ENCODE data around the gene NVL.
"Not testable (repeated sequence)": the region's sequence is repeated elsewhere in the genome, so short reads cannot be mapped to it uniquely, and the experiment has no call there.

- not testable (repeated sequence) for TF ChIP-seq POLR2AphosphoS5 (IDR thresholded peaks at IDR 0.05; ENCODE audit: insufficient read depth, low read depth, low read length)
- TF ChIP-seq, protein P1, sequence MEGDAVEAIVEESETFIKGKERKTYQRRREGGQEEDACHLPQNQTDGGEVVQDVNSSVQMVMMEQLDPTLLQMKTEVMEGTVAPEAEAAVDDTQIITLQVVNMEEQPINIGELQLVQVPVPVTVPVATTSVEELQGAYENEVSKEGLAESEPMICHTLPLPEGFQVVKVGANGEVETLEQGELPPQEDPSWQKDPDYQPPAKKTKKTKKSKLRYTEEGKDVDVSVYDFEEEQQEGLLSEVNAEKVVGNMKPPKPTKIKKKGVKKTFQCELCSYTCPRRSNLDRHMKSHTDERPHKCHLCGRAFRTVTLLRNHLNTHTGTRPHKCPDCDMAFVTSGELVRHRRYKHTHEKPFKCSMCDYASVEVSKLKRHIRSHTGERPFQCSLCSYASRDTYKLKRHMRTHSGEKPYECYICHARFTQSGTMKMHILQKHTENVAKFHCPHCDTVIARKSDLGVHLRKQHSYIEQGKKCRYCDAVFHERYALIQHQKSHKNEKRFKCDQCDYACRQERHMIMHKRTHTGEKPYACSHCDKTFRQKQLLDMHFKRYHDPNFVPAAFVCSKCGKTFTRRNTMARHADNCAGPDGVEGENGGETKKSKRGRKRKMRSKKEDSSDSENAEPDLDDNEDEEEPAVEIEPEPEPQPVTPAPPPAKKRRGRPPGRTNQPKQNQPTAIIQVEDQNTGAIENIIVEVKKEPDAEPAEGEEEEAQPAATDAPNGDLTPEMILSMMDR (IDR thresholded peaks at IDR 0.05; ENCODE audit: extremely low read depth in 1 of 2, insufficient read depth in 1 of 2, low read depth in 1 of 2, low read length in 2 of 2): not testable (repeated sequence)
Measured at GRCh38 chr1:224205931-224206538, 123.9 kb downstream of the NVL start.

All from endothelial cell of umbilical vein (primary cell).